ENCODE measurements around the gene AGTPBP1. TPM values are rescaled to one million over a fixed set of nuclear protein-coding genes. Genes with fewer than 3 reads are reported as not detected.
"Not testable (repeated sequence)": the region's sequence is repeated elsewhere in the genome, so short reads cannot be mapped to it uniquely, and the experiment has no call there.

The AGTPBP1 gene
- polyA plus RNA-seq, 3 donors = 24.0 to 29.9 (median 25.8) TPM

- no peak for DNase-seq (ENCODE audit: extremely low read depth in 1 of 11, low read depth in 9 of 11, low spot score in 4 of 11)
These were observed 155.1 kb downstream of the AGTPBP1 start for GRCh38 chr9:85586684-85587083.

- DNase-seq (ENCODE audit: extremely low read depth in 1 of 11, low read depth in 9 of 11, low spot score in 4 of 11) = no peak
These were observed 164.3 kb downstream of the AGTPBP1 start for GRCh38 chr9:85577353-85577952.

GRCh38 chr9:85575868-85576267 is 165.9 kb downstream of the AGTPBP1 start:
- no peak for DNase-seq (ENCODE audit: extremely low read depth in 1 of 11, low read depth in 9 of 11, low spot score in 4 of 11)

- DNase-seq (ENCODE audit: extremely low read depth in 1 of 11, low read depth in 9 of 11, low spot score in 4 of 11) = not testable (repeated sequence)
These were observed 168.2 kb downstream of the AGTPBP1 start for GRCh38 chr9:85573546-85573945.

GRCh38 chr9:85572917-85573316 is 168.8 kb downstream of the AGTPBP1 start:
- DNase-seq (ENCODE audit: extremely low read depth in 1 of 11, low read depth in 9 of 11, low spot score in 4 of 11) = not testable (repeated sequence)

GRCh38 chr9:85569988-85570387 is 171.8 kb downstream of the AGTPBP1 start:
- no peak for DNase-seq (ENCODE audit: extremely low read depth in 1 of 11, low read depth in 9 of 11, low spot score in 4 of 11)

GRCh38 chr9:85559526-85559925 is 182.2 kb downstream of the AGTPBP1 start:
- no peak for DNase-seq (ENCODE audit: extremely low read depth in 1 of 11, low read depth in 9 of 11, low spot score in 4 of 11)

- DNase-seq (ENCODE audit: extremely low read depth in 1 of 11, low read depth in 9 of 11, low spot score in 4 of 11) = no peak
These were observed 187.4 kb downstream of the AGTPBP1 start for GRCh38 chr9:85554349-85554748.

- no peak for DNase-seq (ENCODE audit: extremely low read depth in 1 of 11, low read depth in 9 of 11, low spot score in 4 of 11)
These were observed 188.3 kb downstream of the AGTPBP1 start for GRCh38 chr9:85553475-85553874.

- no peak for DNase-seq (ENCODE audit: extremely low read depth in 1 of 11, low read depth in 9 of 11, low spot score in 4 of 11)
These were observed 194.2 kb downstream of the AGTPBP1 start for GRCh38 chr9:85547599-85547998.

GRCh38 chr9:85543196-85543595 is 198.6 kb downstream of the AGTPBP1 start:
- no peak for DNase-seq (ENCODE audit: extremely low read depth in 1 of 11, low read depth in 9 of 11, low spot score in 4 of 11)

- DNase-seq (ENCODE audit: extremely low read depth in 1 of 11, low read depth in 9 of 11, low spot score in 4 of 11) = no peak
These were observed 199.9 kb downstream of the AGTPBP1 start for GRCh38 chr9:85541876-85542275.

GRCh38 chr9:85536514-85536913 is 205.2 kb downstream of the AGTPBP1 start:
- no peak for DNase-seq (ENCODE audit: extremely low read depth in 1 of 11, low read depth in 9 of 11, low spot score in 4 of 11)

- no peak for DNase-seq (ENCODE audit: extremely low read depth in 1 of 11, low read depth in 9 of 11, low spot score in 4 of 11)
These were observed 205.7 kb downstream of the AGTPBP1 start for GRCh38 chr9:85536076-85536475.

- DNase-seq (ENCODE audit: extremely low read depth in 1 of 11, low read depth in 9 of 11, low spot score in 4 of 11) = no peak
These were observed 207.4 kb downstream of the AGTPBP1 start for GRCh38 chr9:85534340-85534739.

- DNase-seq (ENCODE audit: extremely low read depth in 1 of 11, low read depth in 9 of 11, low spot score in 4 of 11) = no peak
These were observed 208.2 kb downstream of the AGTPBP1 start for GRCh38 chr9:85533538-85533937.

- DNase-seq (ENCODE audit: extremely low read depth in 1 of 11, low read depth in 9 of 11, low spot score in 4 of 11) = no peak
These were observed 211.0 kb downstream of the AGTPBP1 start for GRCh38 chr9:85530721-85531120.

- DNase-seq (ENCODE audit: extremely low read depth in 1 of 11, low read depth in 9 of 11, low spot score in 4 of 11) = no peak
These were observed 213.1 kb downstream of the AGTPBP1 start for GRCh38 chr9:85528607-85529006.

- no peak for DNase-seq (ENCODE audit: extremely low read depth in 1 of 11, low read depth in 9 of 11, low spot score in 4 of 11)
These were observed 213.6 kb downstream of the AGTPBP1 start for GRCh38 chr9:85528142-85528541.

GRCh38 chr9:85527331-85528020 is 214.3 kb downstream of the AGTPBP1 start:
- DNase-seq (ENCODE audit: extremely low read depth in 1 of 11, low read depth in 9 of 11, low spot score in 4 of 11) = no peak

GRCh38 chr9:85524531-85524930 is 217.2 kb downstream of the AGTPBP1 start:
- DNase-seq (ENCODE audit: extremely low read depth in 1 of 11, low read depth in 9 of 11, low spot score in 4 of 11) = no peak
